ENCODE measurements around the gene TMTC2.

DNA sequence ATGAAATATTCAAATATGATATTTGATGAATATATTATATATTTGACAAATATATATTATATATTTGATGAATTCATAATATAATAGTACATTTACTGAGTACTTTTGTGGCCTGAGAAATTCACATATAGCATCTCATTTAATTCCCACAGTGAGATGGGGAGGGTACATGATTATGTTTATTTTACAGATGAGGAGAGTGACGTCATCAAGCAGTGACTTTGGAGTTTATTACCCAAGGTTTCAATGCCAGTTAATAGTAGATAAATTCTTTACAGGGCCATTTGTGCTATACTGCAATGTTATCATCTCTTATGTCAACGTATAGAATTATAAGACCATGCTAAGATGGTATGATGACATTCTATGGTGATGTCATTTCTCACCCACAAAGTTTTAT, 352.7 kb downstream of the TMTC2 start:
- TF ChIP-seq CTCF (IDR thresholded peaks at IDR 0.05) (no peak), EZH2 (IDR thresholded peaks at IDR 0.05; ENCODE audit: borderline replicate concordance, insufficient read depth, low read depth, low read length, poor library complexity, severe bottlenecking) (no peak)

Data from B cell (primary cell).